Lung (tissue), 12 donors: ENCODE data around the gene C2orf42. TPM values are rescaled to one million over a fixed set of nuclear protein-coding genes. Genes with fewer than 3 reads are reported as not detected.
"Not testable (repeated sequence)": the region's sequence is repeated elsewhere in the genome, so short reads cannot be mapped to it uniquely, and the experiment has no call there.

Experiments
- ATAC-seq: fragments of 200-7000 bp; cut with Tn5 transposase; one replicate; pipeline ENCODE4 v1.9.1; 2020; ENCODE audit warnings: moderate number of reproducible peaks; ENCODE audit not compliant: insufficient read depth, low FRiP score
- DNase-seq, 3 donors: peaks; one replicate each; pipeline ENCODE4 v3.0.0-alpha.2; 2013 to 2017
- H3K27ac ChIP-seq, 2 donors: one replicate each; pipeline ENCODE4 v1.5.1; 2013; ENCODE audit warnings: mild to moderate bottlenecking in 2 of 2, moderate library complexity in 2 of 2, control low read depth in 1 of 2, inconsistent platforms in 1 of 2, low read depth in 1 of 2, low read length in 1 of 2
- H3K27me3 ChIP-seq, 3 donors: one replicate each; pipeline ENCODE4 v1.5.1; 2013; ENCODE audit warnings: low read length in 2 of 3; ENCODE audit not compliant: control insufficient read depth in 3 of 3, insufficient read depth in 3 of 3
- H3K36me3 ChIP-seq, 4 donors: one replicate each; pipeline ENCODE4 v1.5.1; 2013; ENCODE audit warnings: low read length in 4 of 4, mild to moderate bottlenecking in 1 of 4, moderate library complexity in 1 of 4; ENCODE audit not compliant: control insufficient read depth in 4 of 4, insufficient read depth in 4 of 4
- H3K4me1 ChIP-seq, 5 donors: one replicate each; pipeline ENCODE4 v1.5.1; 2013; ENCODE audit warnings: low read length in 5 of 5, mild to moderate bottlenecking in 2 of 5, moderate library complexity in 1 of 5; ENCODE audit not compliant: control insufficient read depth in 5 of 5, insufficient read depth in 5 of 5
- H3K4me3 ChIP-seq: one replicate; pipeline ENCODE4 v1.5.1; 2013; ENCODE audit warnings: mild to moderate bottlenecking, control low read depth, moderate library complexity
- H3K9ac ChIP-seq, 2 donors: one replicate each; pipeline ENCODE4 v1.5.1; 2013; ENCODE audit warnings: low read length in 2 of 2, control low read depth in 1 of 2; ENCODE audit not compliant: insufficient read depth in 1 of 2
- H3K9me3 ChIP-seq, 4 donors: one replicate each; pipeline ENCODE4 v1.5.1; 2013; ENCODE audit warnings: low read length in 3 of 4, mild to moderate bottlenecking in 1 of 4, moderate library complexity in 1 of 4; ENCODE audit not compliant: control insufficient read depth in 4 of 4, insufficient read depth in 3 of 4
- WGBS, 2 donors: extraction: QIAGEN DNeasy Blood & Tissue Kit; methylation state at CpG; one replicate each; pipeline ENCODE4 v1.1.7; 2013; 5-methylcytosine and 5-hydroxymethylcytosine counted together
- polyA plus RNA-seq, 2 donors: library from polyadenylated mRNA; stranded (reverse); fragments of 200-250 nt; gene quantifications; one replicate each; pipeline ENCODE4 v1.2.1, GENCODE V29; 2013
- total RNA-seq, 2 donors: library from RNA; depleted of rRNA in 1 of 2; stranded (reverse); fragments of >200 nt in 1 of 2; gene quantifications; one replicate each; pipeline ENCODE4 v1.2.1, GENCODE V29; 2014 to 2021
- TF ChIP-seq, protein P1 (sequence below): IDR thresholded peaks from 2 replicates; pipeline ENCODE4 v1.5.1; 2012; ENCODE audit warnings: mild to moderate bottlenecking; ENCODE audit errors: control extremely low read depth, extremely low read depth
- donor health status: control.
- donor health status: control.
- donor health status: Bipolar disorder and iron deficiency.
- donor health status: healthy.
- donor health status: DM: yes; HTN: yes; CAD: no.

The C2orf42 gene
- total and polyA plus RNA-seq, 4 donors: 4.3 to 15.0 (median 9.3) TPM

DNA sequence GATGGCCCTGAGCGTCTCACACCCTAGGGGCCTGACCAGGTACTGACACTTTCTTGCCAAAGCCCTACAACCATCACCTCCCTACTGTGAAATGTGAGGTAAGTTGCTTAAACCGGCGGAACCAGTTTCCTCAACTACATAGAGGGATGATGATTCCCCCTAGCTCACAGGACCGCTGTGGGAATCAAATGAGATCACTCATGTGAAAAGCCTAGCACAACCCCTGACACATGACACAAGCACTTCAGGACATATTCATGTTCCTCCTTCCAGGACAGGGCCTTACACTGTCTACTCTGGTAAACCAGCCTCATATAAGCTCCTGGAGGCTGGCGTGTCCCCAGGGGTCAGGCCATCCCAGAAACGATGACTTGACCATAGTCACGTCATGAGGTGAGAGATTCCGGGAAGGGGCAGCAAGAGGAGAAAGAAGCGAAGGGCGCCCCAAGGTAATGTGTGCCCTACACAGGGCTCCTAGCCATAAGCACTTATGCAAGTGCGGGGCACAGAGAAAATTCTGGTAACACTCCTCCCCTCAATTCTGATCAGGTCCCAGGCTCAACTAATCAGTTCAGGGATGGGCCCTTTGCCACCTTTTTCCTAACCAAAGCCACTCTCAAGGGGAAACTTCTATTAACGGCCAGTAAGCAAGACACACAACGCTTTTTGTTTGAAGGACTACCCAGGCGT is 49.5 kb downstream of the C2orf42 start:
- H3K9ac ChIP-seq: peak overlapping the region; percentile 74 to 86
- DNase-seq (peak; percentile 79 to 91 (median 80)), ATAC-seq (peak; percentile 8)
- TF ChIP-seq, protein P1, sequence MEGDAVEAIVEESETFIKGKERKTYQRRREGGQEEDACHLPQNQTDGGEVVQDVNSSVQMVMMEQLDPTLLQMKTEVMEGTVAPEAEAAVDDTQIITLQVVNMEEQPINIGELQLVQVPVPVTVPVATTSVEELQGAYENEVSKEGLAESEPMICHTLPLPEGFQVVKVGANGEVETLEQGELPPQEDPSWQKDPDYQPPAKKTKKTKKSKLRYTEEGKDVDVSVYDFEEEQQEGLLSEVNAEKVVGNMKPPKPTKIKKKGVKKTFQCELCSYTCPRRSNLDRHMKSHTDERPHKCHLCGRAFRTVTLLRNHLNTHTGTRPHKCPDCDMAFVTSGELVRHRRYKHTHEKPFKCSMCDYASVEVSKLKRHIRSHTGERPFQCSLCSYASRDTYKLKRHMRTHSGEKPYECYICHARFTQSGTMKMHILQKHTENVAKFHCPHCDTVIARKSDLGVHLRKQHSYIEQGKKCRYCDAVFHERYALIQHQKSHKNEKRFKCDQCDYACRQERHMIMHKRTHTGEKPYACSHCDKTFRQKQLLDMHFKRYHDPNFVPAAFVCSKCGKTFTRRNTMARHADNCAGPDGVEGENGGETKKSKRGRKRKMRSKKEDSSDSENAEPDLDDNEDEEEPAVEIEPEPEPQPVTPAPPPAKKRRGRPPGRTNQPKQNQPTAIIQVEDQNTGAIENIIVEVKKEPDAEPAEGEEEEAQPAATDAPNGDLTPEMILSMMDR: no peak
- H3K9me3 ChIP-seq: no peaks in the 10 kb centered on the region
- peak overlapping the region; percentile 99 for H3K27ac ChIP-seq
- WGBS, 2 donors: 33 to 37% methylated on average over 14 of the region's 14 CpGs
- peak overlapping the region; percentile 55 for H3K4me3 ChIP-seq
- H3K27me3 ChIP-seq: no peaks in the 10 kb centered on the region
- H3K4me1 ChIP-seq: peaks cover 6 to 23% (median 9%) of the 10 kb centered on the region in 5 donors
- no peaks in the 10 kb centered on the region for H3K36me3 ChIP-seq

DNA sequence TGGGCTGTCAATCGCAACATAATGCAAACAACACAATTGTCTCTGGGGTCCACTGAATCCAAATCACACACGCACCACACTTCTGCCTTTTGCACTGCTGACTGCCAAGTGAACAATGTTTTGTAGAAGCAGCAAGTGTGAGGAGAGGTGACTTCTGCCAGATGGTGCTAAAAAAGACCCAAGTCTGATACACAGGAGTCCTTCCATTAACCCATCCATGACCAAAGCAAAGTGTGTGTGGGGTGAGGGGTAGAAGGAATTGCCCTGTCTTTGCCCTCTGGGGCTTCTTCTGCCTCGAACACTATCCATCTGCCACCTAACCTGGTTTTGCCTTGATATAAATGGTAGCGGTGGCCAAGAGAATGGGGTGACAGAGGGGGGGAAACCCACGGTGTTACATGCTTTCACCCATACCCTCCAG is 50.0 kb downstream of the C2orf42 start:
- Histone ChIP-seq H3K27ac (peak overlapping the region; percentile 99), H3K9ac (peak overlapping the region in 1 of 2 donors; percentile 33), H3K27me3 (no peaks in the 10 kb centered on the region), H3K4me3 (no peak overlapping the region), H3K36me3 (no peaks in the 10 kb centered on the region), H3K9me3 (no peaks in the 10 kb centered on the region), H3K4me1 (peaks cover 6 to 25% (median 10%) of the 10 kb centered on the region in 5 donors)
- TF ChIP-seq, protein P1: no peak
- no peak for ATAC-seq
- 73 to 78% methylated on average over 5 of the region's 5 CpGs for WGBS, 2 donors
- DNase-seq: no peak

DNA sequence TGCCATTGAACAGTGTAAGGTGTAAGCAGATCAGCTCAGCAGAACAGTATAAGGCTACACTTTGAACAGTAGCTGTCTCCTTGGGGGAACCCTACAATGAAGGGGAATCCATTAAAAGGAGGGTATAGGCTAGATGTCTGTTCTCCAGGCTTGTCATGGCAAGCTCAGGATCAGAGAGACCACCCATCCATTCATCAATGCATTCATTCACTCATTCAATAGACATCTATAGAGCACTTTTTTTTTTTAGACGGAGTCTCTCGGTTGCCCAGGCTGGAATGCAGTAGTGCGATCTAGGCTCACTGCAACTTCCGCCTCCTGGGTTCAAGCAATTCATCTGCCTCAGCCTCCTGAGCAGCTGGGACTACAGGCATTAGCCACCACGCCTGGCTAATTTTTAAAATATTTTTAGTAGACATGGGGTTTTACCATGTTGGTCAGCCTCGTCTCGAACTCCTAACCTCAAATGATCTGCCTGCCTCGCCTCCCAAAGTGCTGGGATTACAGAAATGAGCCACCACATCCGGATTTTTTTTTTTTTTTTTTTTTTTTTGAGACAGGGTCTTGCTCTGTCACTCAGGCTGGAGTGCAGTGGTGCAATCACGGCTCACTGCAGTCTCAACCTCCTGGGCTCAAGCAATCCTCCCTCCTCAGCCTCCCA is 56.4 kb downstream of the C2orf42 start:
- not testable (repeated sequence) for H3K9me3 ChIP-seq, H3K9ac ChIP-seq, DNase-seq, H3K36me3 ChIP-seq, H3K4me3 ChIP-seq, ATAC-seq, H3K27me3 ChIP-seq
- H3K4me1 ChIP-seq: peaks cover 6 to 31% (median 11%) of the 10 kb centered on the region in 5 donors
- 84 to 87% methylated on average over 9 to 10 of the region's 10 CpGs for WGBS, 2 donors
- peak overlapping the region; percentile 69 to 86 for H3K27ac ChIP-seq
